Measurements from ENCODE around the gene CSRP1.

GRCh38 chr1:201448990-201449389, 57.9 kb downstream of the CSRP1 start:
- TF ChIP-seq POLR2A (IDR thresholded peaks at IDR 0.05), result no peak
- no peak for TF ChIP-seq CTCF (IDR thresholded peaks at IDR 0.05)
